NCI-H1105 (cell line): ENCODE data around the gene RIOK1.

Experiments
- DNase-seq: peaks from one replicate; lab custom pipeline; 2025; lab: John Stamatoyannopoulos, UW

Gene RIOK1

DNA sequence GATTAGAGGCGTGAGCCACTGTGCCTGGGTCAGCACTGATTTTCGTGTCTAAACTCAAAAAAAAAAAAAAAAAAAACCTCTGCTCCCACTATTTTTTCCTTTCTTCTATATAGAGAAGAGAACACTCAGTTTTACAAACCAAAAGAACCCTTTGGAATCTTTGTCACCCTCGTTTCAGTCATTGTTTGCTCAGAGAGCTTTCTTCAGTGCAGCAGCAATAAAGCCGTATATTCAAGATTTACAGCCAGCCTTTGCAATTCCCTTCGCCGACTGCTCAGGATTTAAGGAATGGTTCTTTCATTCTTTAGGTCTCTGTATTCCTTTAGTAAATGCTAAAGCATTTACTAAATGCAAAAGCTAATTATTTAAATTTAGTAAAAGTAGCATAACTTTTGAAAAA lies 20.1 kb downstream of the RIOK1 start:
- DNase-seq = no peak

- DNase-seq = no peak
These were observed 21.2 kb downstream of the RIOK1 start for GRCh38 chr6:7410851-7411250.

- no peak for DNase-seq
These were observed 21.7 kb downstream of the RIOK1 start for GRCh38 chr6:7411328-7411727.

GRCh38 chr6:7413151-7413823 lies 23.7 kb downstream of the RIOK1 start:
- DNase-seq = no peak

DNA sequence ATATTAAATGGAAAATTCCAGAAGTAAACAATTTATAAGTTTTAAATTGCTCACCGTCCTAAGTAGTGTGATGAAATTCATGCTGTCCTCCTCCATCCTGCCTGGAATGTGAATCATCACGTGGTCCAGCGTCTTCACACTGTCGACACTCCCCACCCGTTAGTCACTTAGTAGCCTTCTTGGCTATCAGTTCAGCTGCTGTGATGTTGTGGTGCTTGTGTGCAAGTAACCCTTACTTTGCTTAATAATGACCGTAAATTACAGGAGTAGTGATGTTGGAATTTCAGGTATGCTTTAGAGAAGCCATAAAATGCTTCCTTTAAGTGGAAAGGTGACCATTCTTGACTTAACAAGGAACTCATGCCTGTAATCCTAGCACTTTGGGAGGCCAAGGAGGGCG lies 25.2 kb downstream of the RIOK1 start:
- no peak for DNase-seq

DNA sequence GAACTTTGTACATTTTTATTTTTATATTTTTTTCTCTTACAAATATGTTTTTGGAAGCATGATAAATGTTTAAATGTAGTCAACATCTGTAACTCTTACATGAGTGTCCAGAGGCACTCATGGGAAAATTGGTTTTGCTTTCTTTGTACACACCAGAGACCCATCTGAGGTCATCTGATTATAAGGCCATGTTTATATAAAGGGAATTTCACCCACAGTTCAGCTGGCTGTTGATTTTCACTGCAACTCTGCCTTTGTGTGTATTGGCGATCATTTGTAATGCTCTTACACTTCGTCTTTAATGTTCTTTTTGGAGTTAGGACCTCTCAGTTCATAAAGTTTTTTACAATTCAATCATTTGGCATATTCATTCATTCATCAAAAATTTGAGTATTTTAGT lies 28.1 kb downstream of the RIOK1 start:
- no peak for DNase-seq

DNA sequence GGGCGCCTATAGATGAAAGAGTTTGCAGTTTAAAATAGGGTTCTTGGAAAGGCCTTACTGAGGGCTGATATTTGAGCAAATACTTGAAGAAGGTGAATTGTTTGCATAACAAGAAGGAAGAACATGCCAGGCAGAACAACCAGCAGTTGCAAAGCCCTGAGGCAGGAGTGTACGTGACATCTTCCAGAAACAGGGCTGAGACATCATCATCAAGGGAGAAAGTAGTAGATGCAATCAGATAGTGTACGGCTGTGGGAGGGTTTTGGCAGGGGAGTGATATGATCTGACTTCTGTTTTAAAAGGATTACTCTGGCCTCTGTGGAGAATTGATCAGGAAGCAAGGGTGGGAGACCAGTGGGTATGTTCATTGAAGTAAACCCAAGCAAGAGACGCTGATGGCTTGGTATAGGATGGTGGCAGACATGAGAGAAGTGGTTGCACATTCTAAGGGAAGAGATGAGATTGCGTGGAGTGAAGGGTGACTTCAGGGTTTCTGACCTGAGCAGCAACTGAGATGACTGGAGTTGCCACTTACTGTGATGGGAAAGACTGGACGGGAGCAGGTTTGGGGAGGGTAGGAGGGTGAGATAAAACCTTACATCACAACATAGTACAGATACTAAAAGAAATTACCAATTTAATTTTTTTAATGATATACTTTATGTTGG lies 28.8 kb downstream of the RIOK1 start:
- DNase-seq = no peak

- DNase-seq = no peak
These were observed 29.5 kb downstream of the RIOK1 start for GRCh38 chr6:7419065-7419464.

DNA sequence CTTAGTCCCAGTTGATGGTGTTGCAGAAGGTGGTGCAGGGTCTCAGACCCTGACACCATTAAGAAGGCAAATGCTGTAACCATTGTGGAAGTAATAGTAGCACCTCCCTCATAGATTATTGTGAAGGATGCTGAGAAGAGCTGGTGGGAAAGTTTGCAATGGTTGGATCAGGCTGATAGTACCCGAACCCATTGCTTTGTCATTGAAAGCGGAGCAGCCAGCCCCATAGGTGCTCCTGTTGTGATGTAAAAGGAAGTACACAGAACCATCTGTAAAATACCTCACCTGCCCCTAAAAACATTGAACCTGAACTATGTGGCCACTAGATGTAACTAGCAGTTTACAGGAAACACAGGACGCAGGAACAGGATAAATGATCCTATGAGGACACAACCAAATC lies 31.5 kb downstream of the RIOK1 start:
- no peak for DNase-seq

- no peak for DNase-seq
These were observed 34.5 kb downstream of the RIOK1 start for GRCh38 chr6:7424058-7424457.

GRCh38 chr6:7424967-7425807 lies 35.6 kb downstream of the RIOK1 start:
- no peak for DNase-seq

- DNase-seq = no peak
These were observed 36.2 kb downstream of the RIOK1 start for GRCh38 chr6:7425808-7426190.

DNA sequence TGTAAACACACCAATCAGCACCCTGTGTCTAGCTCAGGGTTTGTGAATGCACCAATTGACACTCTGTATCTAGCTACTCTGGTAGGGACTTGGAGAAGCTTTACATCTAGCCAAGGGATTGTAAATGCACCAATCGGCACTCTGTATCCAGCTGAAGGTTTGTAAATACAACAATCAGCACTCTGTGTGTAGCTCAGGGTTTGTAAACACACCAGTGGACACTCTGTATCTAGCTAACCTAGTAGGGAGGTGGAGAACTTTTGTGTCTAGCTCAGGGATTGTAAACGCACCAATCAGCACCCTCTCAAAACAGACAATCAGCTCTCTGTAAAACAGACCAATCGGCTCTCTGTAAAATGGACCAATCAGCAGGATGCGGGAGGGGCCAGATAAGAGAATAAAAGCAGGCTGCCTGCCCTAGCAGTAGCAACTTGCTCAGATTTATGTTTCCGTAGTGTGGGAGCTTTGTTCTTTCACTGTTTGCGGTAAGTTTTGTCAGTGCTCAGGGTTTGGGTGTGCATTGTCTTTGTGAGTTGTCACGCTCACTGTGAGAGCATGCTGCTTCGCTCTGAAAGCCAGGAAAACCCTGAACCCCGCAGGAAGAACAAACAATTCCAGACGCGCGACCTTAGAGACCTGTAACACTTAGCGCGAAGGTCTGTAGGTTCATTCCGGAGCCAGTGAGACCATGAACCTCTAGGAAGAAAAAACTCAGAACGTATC lies 37.0 kb downstream of the RIOK1 start:
- DNase-seq = no peak

DNA sequence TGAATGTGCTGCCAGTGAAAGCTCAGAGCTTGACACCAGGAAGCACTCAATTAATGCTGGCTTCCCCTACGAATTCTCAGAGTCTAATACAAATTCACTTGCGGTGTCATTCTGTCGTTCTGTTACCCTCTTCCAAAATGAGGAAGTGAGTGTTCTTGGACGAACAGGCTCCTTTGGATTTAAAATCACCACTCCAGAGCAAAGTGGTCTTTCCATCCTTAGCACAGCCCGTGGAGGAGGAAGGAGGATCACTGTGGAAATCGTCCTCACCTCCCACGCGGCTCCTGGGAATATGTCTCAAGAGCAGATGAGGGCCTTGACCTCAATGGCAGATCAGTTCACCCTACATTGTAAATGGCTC lies 41.7 kb downstream of the RIOK1 start:
- no peak for DNase-seq

DNA sequence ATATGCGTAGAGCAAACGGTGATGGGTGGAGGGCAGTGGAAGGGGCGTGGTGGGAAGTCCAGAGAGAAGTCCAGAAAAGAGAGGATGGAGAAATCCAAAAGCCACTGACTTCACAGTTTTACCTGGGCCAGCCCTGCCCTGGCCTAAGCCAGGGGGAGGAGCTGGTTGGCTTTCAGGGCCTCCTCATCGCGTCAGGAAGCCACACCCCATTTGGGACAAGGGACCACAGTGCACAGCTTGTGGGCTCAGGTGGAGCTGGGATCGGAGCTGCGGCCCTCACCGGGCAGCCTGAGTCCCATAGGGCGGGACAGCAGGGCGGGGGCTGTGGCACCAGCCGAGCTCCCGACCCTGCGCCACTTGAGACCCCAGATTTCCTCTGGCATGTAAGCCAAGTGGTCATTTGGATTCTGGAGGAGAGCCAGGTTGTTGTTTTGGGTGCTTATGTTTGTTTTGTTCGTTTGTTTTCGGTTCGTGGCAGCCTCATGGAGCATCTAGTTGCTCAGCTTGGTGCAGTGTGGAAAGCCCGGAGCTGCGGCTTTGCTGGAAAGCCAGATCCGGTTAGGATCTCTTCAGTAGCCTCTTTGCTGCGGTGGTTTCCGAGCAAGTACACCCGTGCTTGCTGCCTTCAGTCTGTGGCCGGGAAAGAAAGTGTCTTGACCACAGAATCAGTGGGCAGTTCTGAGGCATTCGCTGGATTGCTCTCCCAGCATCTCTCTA lies 42.2 kb downstream of the RIOK1 start:
- no peak for DNase-seq

GRCh38 chr6:7432391-7433120 lies 42.9 kb downstream of the RIOK1 start:
- no peak for DNase-seq

DNA sequence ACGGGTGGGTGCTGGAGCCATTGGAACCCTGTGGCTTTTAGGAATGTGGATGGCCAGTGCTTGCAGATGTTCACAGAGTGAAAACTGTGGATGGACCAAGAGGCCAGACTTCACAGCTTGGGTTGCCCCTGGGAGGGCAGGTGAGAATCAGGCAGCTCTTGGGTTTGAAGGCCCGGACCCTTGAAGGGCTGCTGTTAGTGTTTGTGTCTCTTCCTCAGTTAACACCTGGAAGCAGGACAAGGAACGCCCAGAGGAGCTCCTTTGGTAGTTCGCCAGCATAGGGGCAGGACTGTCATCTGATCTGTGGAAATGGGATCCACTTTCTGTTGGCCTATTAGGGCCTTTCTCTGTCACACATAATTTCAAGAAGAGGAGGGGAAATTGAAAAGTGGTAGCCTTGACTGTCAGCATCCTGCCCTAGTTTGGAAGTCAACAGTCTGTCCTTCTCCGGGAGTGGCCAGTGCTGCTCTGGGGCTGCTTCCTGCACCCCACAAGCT lies 43.6 kb downstream of the RIOK1 start:
- no peak for DNase-seq

DNA sequence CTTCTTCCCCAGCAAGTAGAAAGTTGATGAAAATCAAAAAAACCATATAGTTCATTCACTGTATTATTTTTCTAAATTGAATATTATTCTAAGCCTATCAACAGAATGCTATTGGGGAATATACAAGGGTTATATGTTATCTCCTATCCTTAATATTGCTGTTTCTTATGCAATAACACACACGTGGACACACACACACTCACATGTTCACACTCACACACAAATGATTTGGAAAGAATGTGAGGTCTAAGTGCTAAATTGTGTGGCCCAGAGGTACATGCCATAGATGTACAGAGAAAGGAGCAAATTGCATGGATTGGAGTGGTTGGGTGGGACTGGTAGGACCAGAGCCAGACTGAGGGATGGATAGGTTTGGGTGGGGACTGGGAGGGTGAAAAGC lies 45.1 kb downstream of the RIOK1 start:
- DNase-seq = no peak

- no peak for DNase-seq
These were observed 48.4 kb downstream of the RIOK1 start for GRCh38 chr6:7438011-7438410.

DNA sequence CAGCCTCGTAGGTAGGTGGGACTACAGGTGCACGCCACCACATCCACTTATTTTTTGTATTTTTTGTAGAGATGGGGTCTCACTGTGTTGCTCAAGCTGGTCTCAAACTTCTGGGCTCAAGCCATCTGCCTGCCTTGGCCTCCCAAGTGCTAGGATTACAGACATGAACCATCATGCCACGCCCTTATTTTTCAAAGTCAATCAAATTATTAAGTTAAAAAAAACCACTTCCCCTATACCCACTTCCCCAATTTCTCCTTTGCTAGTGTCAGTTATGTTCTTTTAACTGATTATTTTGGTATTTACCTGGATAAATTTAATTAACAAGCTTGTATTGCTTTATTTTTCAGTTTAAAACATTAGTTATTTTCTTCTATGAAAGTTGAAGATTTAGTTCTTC lies 49.6 kb downstream of the RIOK1 start:
- no peak for DNase-seq

- DNase-seq = no peak
These were observed 50.9 kb downstream of the RIOK1 start for GRCh38 chr6:7440476-7440875.
